ENCODE results near the gene CCR5. TPM values are rescaled to one million over a fixed set of nuclear protein-coding genes. Genes with fewer than 3 reads are reported as not detected.

CCR5 gene
- total RNA-seq, 1 experiment from 2014 or later = not detected

GRCh38 chr3:46338840-46339239 lies 31.9 kb upstream of the CCR5 start:
- ChIA-PET POLR2A (no interaction called here), RAD21 (ENCODE audit: low non-redundant PET in 1 of 2, low total read pairs in 2 of 2, uncharacterized antibody in 2 of 2, unreplicated experiment in 2 of 2) (no interaction called here), CTCF (no interaction called here)
- H3K9me2 ChIP-seq (ENCODE audit: insufficient read depth) = no peaks in the 10 kb centered on the region
- H3K36me3 ChIP-seq (ENCODE audit: control insufficient read depth in 1 of 2, insufficient read depth in 2 of 2, low read length in 2 of 2) = no peaks in the 10 kb centered on the region
- BruUV-seq (replicated peaks) = no TSS peak
- H3K27ac ChIP-seq (ENCODE audit: low read depth, low read length) = no peak overlapping the region
- H3K27me3 ChIP-seq (ENCODE audit: insufficient read depth, low read length) = no peaks in the 10 kb centered on the region
- intact Hi-C loops (cut with micrococcal nuclease) = no loop called here
- H3K9me3 ChIP-seq (ENCODE audit: control insufficient read depth in 1 of 2, insufficient read depth in 1 of 2, low read depth in 1 of 2, low read length in 2 of 2) = peaks cover 0 to 6% of the 10 kb centered on the region in 2 experiments; a peak in 2 of 4 replicates
- no peaks in the 10 kb centered on the region for H4K20me1 ChIP-seq (ENCODE audit: insufficient read depth)
- ATAC-seq (no peak), DNase-seq (ENCODE audit: low read depth, low spot score) (no peak)
- H3K4me2 ChIP-seq (ENCODE audit: low read length) = no peak overlapping the region
- H3K4me3 ChIP-seq (replicated peaks in 1 of 2; ENCODE audit: low read depth in 1 of 2, low read length in 2 of 2) = no peak overlapping the region
- TF ChIP-seq JUND (IDR thresholded peaks at IDR 0.05) = no peak
- TF ChIP-seq EGR1 (IDR thresholded peaks at IDR 0.05; ENCODE audit: low read depth) = no peak
- TF ChIP-seq ZBTB33 (IDR thresholded peaks at IDR 0.05; ENCODE audit: extremely low read depth, insufficient replicate concordance, low read length) = no peak
- TF ChIP-seq CTCF (IDR thresholded peaks at IDR 0.05 in 2 of 3, conservative IDR thresholded peaks at IDR 0.05 in 1 of 3; ENCODE audit: borderline replicate concordance in 1 of 3, insufficient read depth in 1 of 3, low read depth in 2 of 3, low read length in 2 of 3) = no peak
- TF ChIP-seq EZH2phosphoT487 (IDR thresholded peaks at IDR 0.05; ENCODE audit: borderline replicate concordance) = no peak
- no peak for TF ChIP-seq CEBPB (IDR thresholded peaks at IDR 0.05; ENCODE audit: low read depth)
- no peak for TF ChIP-seq CBX3 (IDR thresholded peaks at IDR 0.05; ENCODE audit: low read depth)
- TF ChIP-seq FOSL1 (IDR thresholded peaks at IDR 0.05; ENCODE audit: low read depth) = no peak
- no peak for TF ChIP-seq MAX (IDR thresholded peaks at IDR 0.05)
- TF ChIP-seq RAD21 (IDR thresholded peaks at IDR 0.05; ENCODE audit: low read depth) = no peak
- TF ChIP-seq POLR2A (IDR thresholded peaks at IDR 0.05; ENCODE audit: borderline replicate concordance, extremely low read depth, insufficient read depth, insufficient read length) = no peak
- no peak for TF ChIP-seq ZNF274 (IDR thresholded peaks at IDR 0.05; ENCODE audit: low read depth, low read length)
- TF ChIP-seq POLR2AphosphoS5 (IDR thresholded peaks at IDR 0.05; ENCODE audit: low read depth, low read length) = no peak
- TF ChIP-seq ELF1 (IDR thresholded peaks at IDR 0.05; ENCODE audit: borderline replicate concordance, low read depth) = no peak
- TF ChIP-seq SRF (IDR thresholded peaks at IDR 0.05; ENCODE audit: low read depth) = no peak
- TF ChIP-seq ZFX (IDR thresholded peaks at IDR 0.05) = no peak
- TF ChIP-seq SIN3A (IDR thresholded peaks at IDR 0.05; ENCODE audit: low read depth) = no peak
- TF ChIP-seq TCF7L2 (IDR thresholded peaks at IDR 0.05; ENCODE audit: borderline replicate concordance, extremely low read depth, insufficient read depth, insufficient read length) = no peak
- no peak overlapping the region for H2AFZ ChIP-seq (ENCODE audit: low read depth, low read length, poor library complexity, severe bottlenecking)
- no peak overlapping the region for H3K9ac ChIP-seq (ENCODE audit: low read length)
- no peaks in the 10 kb centered on the region for H3K79me2 ChIP-seq (ENCODE audit: insufficient read depth, low read length)
- no peaks in the 10 kb centered on the region for H3K4me1 ChIP-seq (ENCODE audit: control insufficient read depth in 1 of 2, insufficient read depth in 2 of 2, low read length in 2 of 2)

All from HCT116 (cell line).